D721Med (cell line): ENCODE results near the gene PTPRS.

Experiments used
- DNase-seq: peaks from one replicate; pipeline ENCODE4 v3.0.0; 2011; ENCODE audit warnings: low spot score; ENCODE audit not compliant: insufficient read length
- FAIRE-seq: peaks from 2 replicates; lab custom pipeline; 2011; peaks lifted over from hg19 to GRCh38; lab: Jason Lieb, UNC
- CTCF ChIP-seq: IDR thresholded peaks from 2 replicates; pipeline ENCODE4 v1.5.1; 2012; ENCODE audit warnings: mild to moderate bottlenecking, control low read depth; ENCODE audit not compliant: insufficient read depth; ENCODE audit errors: missing control alignments

Gene PTPRS

GRCh38 chr19:5308451-5309437 is 31.9 kb downstream of the PTPRS start:
- FAIRE-seq (no peak), DNase-seq (no peak)
- TF ChIP-seq CTCF: no peak

- DNase-seq (no peak), FAIRE-seq (no peak)
- TF ChIP-seq CTCF: no peak
Observed at GRCh38 chr19:5307655-5308054, 33.0 kb downstream of the PTPRS start.

- FAIRE-seq (no peak), DNase-seq (no peak)
- TF ChIP-seq CTCF: no peak
Observed at GRCh38 chr19:5305163-5305562, 35.4 kb downstream of the PTPRS start.

- no peak for FAIRE-seq
- DNase-seq: no peak
- no peak for TF ChIP-seq CTCF
Observed at GRCh38 chr19:5304486-5304885, 36.1 kb downstream of the PTPRS start.

- no peak for TF ChIP-seq CTCF
- FAIRE-seq (no peak), DNase-seq (no peak)
Observed at GRCh38 chr19:5303208-5303607, 37.4 kb downstream of the PTPRS start.

GRCh38 chr19:5302396-5302795 is 38.2 kb downstream of the PTPRS start:
- no peak for DNase-seq
- FAIRE-seq: no peak
- no peak for TF ChIP-seq CTCF

GRCh38 chr19:5299137-5299536 is 41.5 kb downstream of the PTPRS start:
- no peak for FAIRE-seq
- no peak for TF ChIP-seq CTCF
- no peak for DNase-seq
